Stimulated activated naive CD8-positive, alpha-beta T cell treated with anti-CD3 and anti-CD28 coated beads, Interleukin-15, Interleukin-2, amounts not matched to agents 100 ng/mL and 50 ng/mL, for 24 hours (primary cell): ENCODE results near the gene CYTIP.
"Not testable (repeated sequence)": the region's sequence is repeated elsewhere in the genome, so short reads cannot be mapped to it uniquely, and the experiment has no call there.

Source experiments
- H3K27ac Mint-ChIP-seq: one replicate; pipeline ENCODE4 v1.8.0; 2021; ENCODE audit warnings: mild to moderate bottlenecking, mixed read lengths
- H3K27me3 Mint-ChIP-seq: one replicate; pipeline ENCODE4 v1.8.0; 2021; ENCODE audit warnings: mixed read lengths
- H3K36me3 Mint-ChIP-seq: one replicate; pipeline ENCODE4 v1.8.0; 2021; ENCODE audit warnings: low read depth, mixed read lengths
- H3K4me1 Mint-ChIP-seq: one replicate; pipeline ENCODE4 v1.8.0; 2021; ENCODE audit warnings: low read depth, mixed read lengths
- H3K4me3 Mint-ChIP-seq: one replicate; pipeline ENCODE4 v1.8.0; 2021; ENCODE audit warnings: mild to moderate bottlenecking, mixed read lengths
- H3K9me3 Mint-ChIP-seq: one replicate; pipeline ENCODE4 v1.8.0; 2021; ENCODE audit warnings: mixed read lengths

Gene CYTIP

GRCh38 chr2:157393348-157393747 lies 50.5 kb downstream of the CYTIP start:
- Mint-ChIP-seq H3K27ac (no peak overlapping the region), H3K36me3 (peaks cover 29% of the 10 kb centered on the region)

DNA sequence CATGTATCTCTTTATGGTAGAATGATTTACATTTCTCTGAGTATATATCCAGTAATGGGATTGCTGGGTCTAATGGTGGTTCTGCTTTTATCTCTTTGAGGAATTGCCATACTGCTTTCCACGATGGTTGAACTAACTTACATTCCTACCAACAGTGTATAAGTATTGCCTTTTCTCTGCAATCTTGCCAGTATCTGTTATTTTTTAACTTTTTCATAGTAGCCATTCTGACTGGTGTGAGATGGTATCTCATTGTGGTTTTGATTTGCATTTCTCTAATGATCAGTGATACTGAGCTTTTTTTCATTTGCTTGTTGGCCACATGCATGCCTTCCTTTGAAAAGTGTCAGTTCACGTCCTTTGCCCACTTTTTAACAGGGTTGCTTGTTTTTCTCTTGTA lies 55.1 kb downstream of the CYTIP start:
- H3K4me1 Mint-ChIP-seq: peaks cover 28% of the 10 kb centered on the region
- no peak overlapping the region for H3K4me3 Mint-ChIP-seq
- H3K36me3 Mint-ChIP-seq: peaks cover 36% of the 10 kb centered on the region
- no peaks in the 10 kb centered on the region for H3K27me3 Mint-ChIP-seq
- H3K27ac Mint-ChIP-seq: no peak overlapping the region
- H3K9me3 Mint-ChIP-seq: peaks cover 38% of the 10 kb centered on the region

More at GRCh38 chr2:157393348-157393747, 50.5 kb downstream of the CYTIP start:
- H3K27me3 Mint-ChIP-seq: no peaks in the 10 kb centered on the region
- no peak overlapping the region for H3K4me3 Mint-ChIP-seq
- H3K9me3 Mint-ChIP-seq: peaks cover 35% of the 10 kb centered on the region
- no peaks in the 10 kb centered on the region for H3K4me1 Mint-ChIP-seq

DNA sequence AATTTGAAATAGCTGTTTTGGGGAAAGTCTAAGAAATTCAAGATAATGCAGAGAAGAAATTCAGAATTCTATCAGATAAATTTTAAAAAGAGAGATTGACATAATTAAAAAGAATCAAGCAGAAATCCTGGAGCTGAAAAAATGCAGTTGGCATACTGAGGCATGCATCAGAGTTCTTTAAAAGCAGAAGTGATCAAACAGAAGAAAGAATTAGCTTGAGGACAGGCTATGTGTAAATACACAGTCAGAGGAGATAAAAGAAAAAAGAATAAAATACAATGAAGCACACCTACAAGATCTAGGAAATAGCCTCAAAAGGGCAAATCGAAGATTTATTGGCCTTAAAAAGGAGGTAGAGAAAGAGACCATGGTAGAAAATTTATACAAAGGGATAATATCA lies 57.1 kb downstream of the CYTIP start:
- Mint-ChIP-seq H3K27ac (no peak overlapping the region), H3K27me3 (no peaks in the 10 kb centered on the region), H3K4me3 (no peak overlapping the region), H3K9me3 (peaks cover 31% of the 10 kb centered on the region), H3K4me1 (peaks cover 33% of the 10 kb centered on the region), H3K36me3 (peaks cover 31% of the 10 kb centered on the region)

- no peak overlapping the region for H3K4me3 Mint-ChIP-seq
- H3K9me3 Mint-ChIP-seq: peaks cover 26% of the 10 kb centered on the region
- no peaks in the 10 kb centered on the region for H3K27me3 Mint-ChIP-seq
- H3K27ac Mint-ChIP-seq: no peak overlapping the region
- peaks cover 38% of the 10 kb centered on the region for H3K4me1 Mint-ChIP-seq
- peaks cover 28% of the 10 kb centered on the region for H3K36me3 Mint-ChIP-seq
Measured at GRCh38 chr2:157386247-157386646, 57.6 kb downstream of the CYTIP start.

- no peak overlapping the region for H3K27ac Mint-ChIP-seq
- H3K4me3 Mint-ChIP-seq: no peak overlapping the region
- H3K27me3 Mint-ChIP-seq: no peaks in the 10 kb centered on the region
- peaks cover 43% of the 10 kb centered on the region for H3K36me3 Mint-ChIP-seq
- H3K4me1 Mint-ChIP-seq: peaks cover 38% of the 10 kb centered on the region
- H3K9me3 Mint-ChIP-seq: peaks cover 23% of the 10 kb centered on the region
Measured at GRCh38 chr2:157377861-157378260, 66.0 kb downstream of the CYTIP start.

GRCh38 chr2:157376041-157376440 lies 67.8 kb downstream of the CYTIP start:
- Mint-ChIP-seq H3K9me3 (peaks cover 23% of the 10 kb centered on the region), H3K4me3 (no peak overlapping the region), H3K4me1 (peaks cover 26% of the 10 kb centered on the region), H3K27me3 (no peaks in the 10 kb centered on the region), H3K27ac (no peak overlapping the region), H3K36me3 (peaks cover 39% of the 10 kb centered on the region)

GRCh38 chr2:157375384-157375783 lies 68.5 kb downstream of the CYTIP start:
- peaks cover 35% of the 10 kb centered on the region for H3K36me3 Mint-ChIP-seq
- H3K4me1 Mint-ChIP-seq: peaks cover 20% of the 10 kb centered on the region
- no peak overlapping the region for H3K27ac Mint-ChIP-seq
- H3K27me3 Mint-ChIP-seq: no peaks in the 10 kb centered on the region
- H3K4me3 Mint-ChIP-seq: no peak overlapping the region
- peaks cover 20% of the 10 kb centered on the region for H3K9me3 Mint-ChIP-seq

DNA sequence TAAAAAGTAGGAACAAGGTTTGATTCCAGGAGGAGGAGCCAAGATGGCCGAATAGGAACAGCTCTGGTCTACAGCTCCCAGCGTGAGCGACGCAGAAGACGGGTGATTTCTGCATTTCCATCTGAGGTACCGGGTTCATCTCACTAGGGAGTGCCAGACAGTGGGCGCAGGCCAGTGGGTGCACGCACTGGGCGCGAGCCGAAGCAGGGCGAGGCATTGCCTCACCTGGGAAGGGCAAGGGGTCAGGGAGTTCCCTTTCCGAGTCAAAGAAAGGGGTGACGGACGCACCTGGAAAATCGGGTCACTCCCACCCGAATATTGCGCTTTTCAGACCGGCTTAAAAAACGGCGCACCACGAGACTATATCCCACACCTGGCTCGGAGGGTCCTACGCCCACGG lies 75.4 kb downstream of the CYTIP start:
- H3K9me3 Mint-ChIP-seq, H3K27ac Mint-ChIP-seq, H3K4me3 Mint-ChIP-seq, H3K27me3 Mint-ChIP-seq: not testable (repeated sequence)
- peaks cover 20% of the 10 kb centered on the region for H3K36me3 Mint-ChIP-seq
- peaks cover 37% of the 10 kb centered on the region for H3K4me1 Mint-ChIP-seq

DNA sequence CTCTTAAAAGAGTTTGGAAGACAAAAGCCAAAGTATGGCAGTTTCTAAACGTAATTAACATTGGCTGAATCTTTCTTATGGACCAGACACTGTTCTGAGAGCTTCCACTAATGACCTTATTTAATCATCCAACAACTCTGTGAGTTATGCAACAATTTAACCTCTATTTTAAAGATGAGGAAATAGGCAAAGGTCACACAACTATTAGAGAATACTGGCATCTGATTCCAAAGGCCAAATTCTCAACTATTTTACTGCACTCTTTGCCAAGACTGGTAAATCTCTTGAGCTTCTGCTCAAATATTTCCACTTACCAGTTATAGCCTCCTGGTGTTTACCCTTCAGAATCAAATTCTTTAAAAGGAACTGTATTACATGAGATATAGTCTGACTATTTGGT lies 76.2 kb downstream of the CYTIP start:
- Mint-ChIP-seq H3K27me3 (no peaks in the 10 kb centered on the region), H3K4me3 (no peak overlapping the region), H3K36me3 (peaks cover 28% of the 10 kb centered on the region), H3K27ac (no peak overlapping the region), H3K9me3 (no peaks in the 10 kb centered on the region), H3K4me1 (peaks cover 45% of the 10 kb centered on the region)
